GM19324 (cell line): Measurements from ENCODE around the gene RIN1.

Source experiments
- ATAC-seq: cut with Tn5 transposase; IDR thresholded peaks from one replicate; pipeline ENCODE4 v1.9.1; 2021; ENCODE audit warnings: mild to moderate bottlenecking, moderate library complexity; ENCODE audit not compliant: unreplicated experiment, low FRiP score

The RIN1 gene

GRCh38 chr11:66285250-66285947 is 50.8 kb downstream of the RIN1 start:
- ATAC-seq, result no peak

GRCh38 chr11:66284526-66285078 is 51.6 kb downstream of the RIN1 start:
- ATAC-seq, result no peak

- no peak for ATAC-seq
Measured at GRCh38 chr11:66283461-66284105, 52.7 kb downstream of the RIN1 start.

DNA sequence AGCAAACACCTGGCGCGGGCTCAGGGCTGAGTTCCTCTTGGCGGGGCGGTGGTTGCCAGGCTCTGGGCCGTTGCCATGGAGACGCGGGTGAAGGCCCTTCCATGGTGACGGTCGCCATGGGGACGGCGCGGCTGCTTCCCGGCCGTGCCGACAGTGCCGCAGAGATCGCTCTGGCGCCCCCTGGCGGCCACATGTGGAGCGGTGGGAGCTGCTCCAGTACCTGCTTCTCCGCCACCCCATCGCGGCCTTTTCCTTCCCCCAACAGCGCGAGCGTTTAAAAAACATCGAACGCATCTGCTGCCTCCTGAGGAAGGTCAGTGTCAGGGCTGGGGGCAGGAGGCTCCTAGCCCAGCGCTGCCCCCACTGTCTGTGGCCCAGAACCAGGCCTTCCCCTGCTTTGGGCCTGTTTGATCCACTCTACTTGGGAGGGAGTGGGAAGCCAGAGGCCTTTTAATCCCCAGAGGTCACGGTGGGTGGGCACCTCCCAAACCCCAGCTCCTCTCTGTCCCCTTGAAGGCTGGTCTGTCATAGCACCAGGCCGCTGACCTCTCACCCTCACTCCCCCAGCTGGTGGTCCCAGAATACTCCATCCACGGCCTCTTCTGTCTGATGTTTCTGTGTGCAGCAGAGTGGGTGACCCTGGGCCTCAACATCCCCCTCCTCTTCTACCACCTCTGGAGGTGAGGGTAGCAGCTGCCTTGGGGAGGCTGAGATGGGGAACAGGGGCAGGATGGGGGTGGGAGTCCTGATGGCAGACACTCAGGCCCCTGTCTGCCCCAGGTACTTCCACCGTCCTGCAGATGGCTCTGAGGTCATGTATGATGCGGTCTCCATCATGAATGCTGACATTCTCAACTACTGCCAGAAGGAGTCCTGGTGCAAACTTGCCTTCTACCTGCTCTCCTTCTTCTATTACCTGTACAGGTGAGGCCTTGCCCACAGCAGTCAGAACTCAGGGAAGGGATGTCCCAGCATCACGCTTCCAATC is 53.5 kb downstream of the RIN1 start:
- peak; percentile 76 for ATAC-seq
